HG03432 (cell line): ENCODE measurements around the gene GRIA3.
"Not testable (repeated sequence)": the region's sequence is repeated elsewhere in the genome, so short reads cannot be mapped to it uniquely, and the experiment has no call there.

Experiments
- ATAC-seq: cut with Tn5 transposase; IDR thresholded peaks from one replicate; pipeline ENCODE4 v1.9.1; 2021; ENCODE audit warnings: mild to moderate bottlenecking, moderate library complexity; ENCODE audit not compliant: unreplicated experiment

Gene GRIA3

DNA sequence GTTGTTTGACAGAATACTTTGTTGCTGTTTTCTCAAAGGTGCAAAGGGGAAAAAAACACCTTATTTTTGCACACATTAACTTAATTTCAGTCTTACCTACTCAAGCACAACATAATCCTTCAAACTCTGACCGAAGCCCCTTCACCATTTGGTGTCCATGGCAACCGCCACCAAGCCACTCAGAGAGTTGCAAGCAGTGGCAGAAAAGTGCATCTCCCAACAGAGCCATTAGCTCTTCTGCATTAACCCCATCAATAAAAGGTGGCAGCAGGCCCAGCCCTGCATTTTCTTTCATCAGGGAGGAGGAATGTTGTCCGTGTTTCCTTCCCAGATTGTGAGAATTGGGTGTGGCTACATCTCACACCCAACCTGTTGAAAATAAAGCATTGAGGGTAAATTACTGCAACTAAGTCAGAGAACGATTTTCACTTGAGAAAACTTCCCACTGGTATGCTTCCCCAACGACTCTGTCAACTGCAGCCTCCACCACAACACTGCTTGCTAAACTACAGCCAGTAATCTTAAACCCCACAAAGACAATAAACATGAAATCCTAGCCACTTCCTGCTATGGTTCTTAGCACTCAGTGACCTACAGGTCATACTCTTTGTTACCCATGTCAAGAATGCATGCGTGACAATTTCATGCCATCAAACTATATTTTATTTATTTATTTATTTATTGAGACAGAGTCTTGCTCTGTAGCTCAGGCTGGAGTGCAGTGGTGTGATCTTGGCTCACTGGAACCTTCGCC is 154.0 kb downstream of the GRIA3 start:
- ATAC-seq = no peak

DNA sequence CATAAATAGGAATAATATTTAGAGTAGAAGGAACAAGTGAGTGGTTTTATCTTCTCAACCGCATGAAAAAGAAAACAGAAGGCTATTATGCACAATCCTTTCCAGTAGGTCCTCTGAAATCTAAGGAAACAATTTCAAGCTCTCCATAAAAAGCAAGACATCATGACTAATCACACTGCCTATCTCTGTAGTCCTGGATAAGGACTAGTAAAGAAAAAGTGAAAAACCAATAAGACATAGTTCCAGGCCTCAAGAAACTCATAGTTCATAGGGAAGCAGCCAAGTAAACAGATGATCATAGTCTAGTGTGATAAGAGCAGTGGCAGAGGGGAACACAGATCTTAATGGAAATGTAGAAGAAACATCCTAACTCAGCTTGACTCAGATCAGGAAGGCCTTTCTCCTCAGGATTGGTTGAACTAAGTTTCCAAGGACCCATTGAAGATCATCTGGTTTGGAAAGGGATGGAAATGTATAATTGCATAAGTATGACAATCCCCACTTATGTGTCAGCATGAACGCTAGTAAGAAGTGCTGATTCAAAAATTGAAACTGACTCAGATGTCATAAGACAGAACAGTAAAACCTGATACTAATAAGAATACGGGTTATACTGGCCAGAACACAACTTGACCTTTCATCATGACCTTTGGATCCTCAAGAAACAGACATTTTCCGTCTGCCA is 155.3 kb downstream of the GRIA3 start:
- peak; percentile 77 for ATAC-seq

DNA sequence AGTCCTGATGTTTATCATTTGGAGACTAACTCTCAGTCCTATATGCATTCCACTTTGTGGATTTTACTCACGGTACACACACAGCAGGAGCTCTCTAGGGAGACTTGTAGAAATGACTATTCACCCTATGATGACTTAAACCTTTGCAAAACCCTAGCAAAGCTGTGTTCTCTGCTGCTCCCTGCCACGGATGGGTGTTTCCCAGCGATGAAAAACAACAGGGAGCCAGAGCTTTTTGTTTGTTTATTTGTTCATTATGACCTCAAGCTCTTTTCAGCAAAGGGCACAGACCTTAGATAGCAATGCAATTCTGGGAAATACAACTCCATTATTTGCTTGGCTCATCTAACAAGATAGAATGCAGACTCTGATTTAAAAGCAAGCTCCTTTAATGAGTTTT is 156.6 kb downstream of the GRIA3 start:
- ATAC-seq = peak; percentile 49

DNA sequence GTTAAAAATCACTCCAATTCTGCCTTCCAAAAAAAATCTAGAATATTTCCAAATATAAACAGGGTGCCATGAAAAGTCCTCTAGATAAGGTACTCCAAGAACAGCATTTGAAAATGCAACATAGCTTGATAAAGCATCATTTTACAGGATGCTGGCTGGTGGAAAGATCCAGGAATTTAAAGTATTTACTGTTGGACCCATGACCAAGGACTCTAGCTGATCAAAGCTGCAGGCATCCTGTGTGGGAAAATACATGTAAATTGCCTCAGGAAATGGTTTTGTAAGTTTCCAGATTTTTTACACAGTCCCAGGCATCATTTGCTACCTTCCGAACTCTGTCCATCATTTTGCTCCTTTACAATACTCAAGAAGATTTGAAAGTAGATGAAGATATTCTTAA is 164.4 kb downstream of the GRIA3 start:
- no peak for ATAC-seq

- ATAC-seq = no peak
Observed at GRCh38 chrX:123350226-123350625, 166.1 kb downstream of the GRIA3 start.

- peak; percentile 98 for ATAC-seq
Observed at GRCh38 chrX:123357941-123358340, 173.9 kb downstream of the GRIA3 start.

- ATAC-seq = no peak
Observed at GRCh38 chrX:123358457-123358856, 174.4 kb downstream of the GRIA3 start.

GRCh38 chrX:123361371-123361770 is 177.3 kb downstream of the GRIA3 start:
- ATAC-seq = no peak

DNA sequence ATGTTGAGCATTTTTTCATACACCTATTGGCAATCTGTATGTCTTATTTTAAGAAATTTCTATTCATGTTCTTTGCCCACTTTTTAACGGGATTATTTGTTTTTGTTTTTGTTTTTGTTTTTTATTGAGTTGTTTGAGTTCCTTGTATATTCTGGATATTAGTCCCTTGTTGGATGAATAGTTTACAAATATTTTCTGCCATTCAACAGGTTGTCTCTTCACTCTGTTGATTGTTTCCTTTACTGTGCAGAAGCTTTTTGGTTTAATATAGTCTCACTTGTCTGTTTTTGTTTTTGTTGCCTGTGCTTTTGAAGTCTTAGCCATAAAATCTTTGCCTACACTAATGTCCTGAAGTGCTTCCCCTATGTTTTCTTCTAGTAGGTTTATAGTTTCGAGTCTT is 202.1 kb downstream of the GRIA3 start:
- ATAC-seq = not testable (repeated sequence)

GRCh38 chrX:123392921-123393320 is 208.8 kb downstream of the GRIA3 start:
- ATAC-seq = no peak

GRCh38 chrX:123399709-123400108 is 215.6 kb downstream of the GRIA3 start:
- no peak for ATAC-seq

GRCh38 chrX:123405231-123405630 is 221.2 kb downstream of the GRIA3 start:
- ATAC-seq = no peak

DNA sequence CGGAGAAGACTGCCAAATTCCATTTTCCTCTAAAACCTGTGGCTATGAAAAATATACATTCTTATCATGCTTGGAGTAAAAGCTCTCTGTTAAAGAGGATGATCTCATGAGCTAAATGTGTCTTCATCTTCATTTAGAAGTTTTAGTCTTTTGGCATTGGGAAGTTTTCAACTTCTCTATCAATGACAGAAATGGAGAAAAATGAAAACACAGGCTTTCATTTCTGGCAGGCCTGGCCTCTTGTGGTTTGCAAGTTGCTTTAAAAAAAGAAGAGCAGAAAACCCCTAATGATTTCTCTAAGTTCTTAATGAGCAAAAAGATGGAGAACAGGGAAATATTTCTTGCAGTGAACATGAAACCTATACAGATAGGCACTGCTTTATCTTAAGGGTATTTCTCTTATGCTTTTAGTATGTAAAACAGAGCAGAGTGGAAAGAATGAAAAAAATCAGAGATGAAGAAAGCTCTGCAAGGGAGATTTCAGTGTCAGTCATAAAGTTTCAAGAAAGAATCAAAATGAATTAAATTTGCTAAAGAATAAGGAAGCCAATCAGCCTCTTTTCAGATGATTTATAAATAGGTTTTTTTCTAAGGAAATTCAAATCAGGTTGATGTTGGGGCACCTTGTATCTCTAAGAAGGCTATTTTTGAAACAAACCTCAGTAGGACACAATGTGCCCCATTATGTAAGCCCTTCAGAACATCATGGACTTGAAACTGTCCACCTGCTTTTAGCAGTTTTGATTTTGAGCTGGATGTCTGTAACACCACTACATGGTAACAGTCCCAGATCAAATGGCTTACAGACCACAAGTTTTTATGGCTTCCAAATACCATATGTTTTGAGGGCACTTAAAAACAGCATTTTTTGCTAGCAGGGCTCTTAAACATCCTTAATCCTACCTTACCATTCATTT is 225.0 kb downstream of the GRIA3 start:
- ATAC-seq = peak; percentile 62

DNA sequence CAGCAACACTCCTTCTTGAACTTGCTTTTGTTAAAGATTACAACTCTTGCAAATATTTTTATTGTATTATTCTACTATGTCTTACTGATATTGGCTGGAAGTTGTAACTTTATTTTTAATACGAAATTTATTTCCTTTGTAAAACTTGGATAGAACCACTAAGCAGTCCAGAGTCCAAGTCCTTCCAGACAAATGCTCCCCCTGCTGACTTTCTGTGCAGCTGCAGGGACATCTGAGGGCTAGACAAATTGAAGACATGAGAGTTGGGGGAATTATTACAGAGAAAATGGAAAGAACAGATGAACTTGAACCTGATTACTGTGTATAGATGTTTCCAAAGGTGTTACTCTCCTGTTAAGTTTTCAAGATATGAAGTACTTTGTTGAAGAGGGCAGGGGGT is 238.8 kb downstream of the GRIA3 start:
- peak; percentile 45 for ATAC-seq

GRCh38 chrX:123424546-123424945 is 240.5 kb downstream of the GRIA3 start:
- peak; percentile 88 for ATAC-seq

- ATAC-seq = no peak
Observed at GRCh38 chrX:123425471-123425870, 241.4 kb downstream of the GRIA3 start.

- ATAC-seq = no peak
Observed at GRCh38 chrX:123425904-123426303, 241.8 kb downstream of the GRIA3 start.

DNA sequence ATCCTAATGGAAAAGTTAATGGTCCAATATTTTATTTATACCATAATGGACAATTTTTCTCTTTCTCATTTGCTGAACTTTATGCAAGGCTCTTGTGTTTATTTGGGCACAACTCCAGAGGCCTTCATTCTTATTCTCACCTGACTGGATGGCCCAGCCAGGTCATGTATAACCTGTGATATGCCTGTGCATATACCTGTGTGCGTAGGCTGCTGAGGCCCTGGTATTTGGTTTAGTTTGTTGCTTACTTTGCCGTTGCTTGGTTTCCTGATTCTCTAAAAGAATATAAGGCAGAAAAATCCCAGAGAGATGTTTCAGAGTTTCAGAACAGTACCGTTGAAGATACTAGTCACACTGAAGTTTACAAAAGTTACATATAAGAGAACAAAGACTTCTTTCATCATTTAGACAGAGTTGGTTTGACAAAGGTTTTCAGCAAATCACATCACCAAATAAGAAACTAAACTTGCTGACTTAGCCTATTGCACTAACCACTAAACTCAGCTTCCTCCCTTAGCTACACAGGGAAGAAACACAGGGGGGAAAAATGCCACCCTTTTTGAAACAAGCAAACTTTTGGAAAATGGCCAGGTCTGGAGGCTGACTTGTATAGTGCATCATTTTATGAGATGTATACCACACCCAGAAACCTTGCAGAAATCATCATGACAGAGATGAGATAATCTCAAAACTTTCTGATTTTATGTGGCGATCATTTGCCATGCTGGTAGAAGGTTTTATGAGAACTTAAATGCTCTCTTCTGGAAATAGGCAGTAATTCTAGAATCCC is 248.5 kb downstream of the GRIA3 start:
- ATAC-seq = no peak

GRCh38 chrX:123436512-123437136 is 252.5 kb downstream of the GRIA3 start:
- ATAC-seq = no peak

DNA sequence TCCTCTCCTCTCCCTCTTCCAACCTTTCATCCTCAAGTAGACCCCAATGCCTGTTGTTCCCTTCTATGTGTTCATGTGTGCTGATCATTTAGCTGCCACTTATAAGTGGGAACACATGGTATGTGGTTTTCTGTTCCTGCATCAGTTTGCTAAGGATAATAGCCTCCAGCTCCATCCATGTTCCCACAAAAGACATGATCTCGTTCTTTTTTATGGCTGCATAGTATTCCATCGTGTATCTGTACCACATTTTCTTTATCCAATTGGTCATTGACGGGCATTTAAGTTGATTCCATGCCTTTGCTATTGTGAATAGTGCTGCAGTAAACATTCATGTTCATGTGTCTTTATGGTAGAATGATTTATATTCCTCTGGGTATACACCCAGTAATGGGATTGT is 255.8 kb downstream of the GRIA3 start:
- ATAC-seq = not testable (repeated sequence)
